NCI-H2107 (cell line): ENCODE data around the gene GLYR1.

Experiments
- DNase-seq: peaks from one replicate; lab custom pipeline; 2025; lab: John Stamatoyannopoulos, UW

Gene GLYR1

DNA sequence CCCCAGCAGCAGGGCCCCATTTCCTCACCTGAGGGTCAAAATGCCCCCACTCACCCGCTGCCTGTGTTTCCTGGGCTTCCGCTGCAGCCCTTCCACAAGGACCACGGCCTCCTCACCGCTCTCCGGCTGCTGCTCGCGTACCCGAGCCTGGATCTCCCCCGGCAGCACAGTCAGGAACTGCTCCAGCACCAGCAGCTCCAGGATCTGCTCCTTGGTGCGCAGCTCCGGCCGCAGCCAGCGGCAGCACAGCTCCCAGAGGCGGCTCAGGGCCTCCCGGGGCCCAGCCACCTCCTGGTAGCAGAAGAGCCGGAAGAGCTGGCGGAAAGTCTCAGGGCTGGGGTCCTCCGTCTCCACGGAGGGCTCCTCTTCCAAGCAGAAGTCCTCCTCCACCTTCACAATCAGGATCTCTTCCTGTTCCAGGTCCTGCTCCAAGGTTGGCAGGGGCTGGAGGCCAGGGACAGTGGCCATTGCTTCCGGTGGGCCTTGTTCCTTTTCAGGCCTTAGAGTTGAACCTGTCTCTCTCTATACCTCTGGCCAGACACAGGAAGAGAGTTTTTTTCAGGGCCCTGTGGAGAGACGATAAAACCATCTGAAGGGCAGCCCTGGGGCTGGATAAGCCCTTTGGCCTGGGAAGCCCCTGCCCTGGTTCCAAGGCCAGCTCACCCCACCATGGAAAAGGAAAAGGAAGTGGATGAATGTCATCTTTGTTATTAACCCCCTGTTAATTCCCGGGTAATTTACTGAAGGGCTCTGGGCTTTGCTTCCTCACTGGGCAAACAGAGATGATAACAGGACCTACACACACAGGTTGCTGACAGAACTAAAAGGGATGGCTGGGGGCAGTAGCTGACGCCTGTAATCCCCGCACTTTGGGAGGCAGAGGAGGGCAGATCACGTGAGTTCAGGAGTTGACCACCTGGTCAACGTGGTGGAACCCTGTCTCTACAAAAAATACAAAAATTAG is 81.3 kb downstream of the GLYR1 start:
- no peak for DNase-seq

DNA sequence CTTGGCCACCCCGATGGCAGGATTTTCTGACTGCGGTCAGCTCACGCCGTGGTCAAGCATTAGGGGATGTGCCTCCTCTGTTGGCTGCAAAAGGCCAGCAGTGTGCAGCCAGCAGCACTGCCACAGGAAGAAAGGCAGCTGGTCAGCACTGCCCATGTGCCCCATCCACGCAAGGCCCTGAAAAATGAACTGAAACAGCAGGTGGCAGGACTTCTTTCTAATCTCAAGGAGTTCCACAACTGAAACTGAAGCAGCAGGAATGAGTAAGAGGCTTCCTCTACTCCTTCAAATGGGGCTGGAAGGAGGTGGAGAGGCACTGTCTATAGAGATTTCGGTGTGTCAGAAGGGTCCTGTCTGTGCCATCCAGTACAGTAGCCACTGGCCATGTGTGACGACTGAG is 83.3 kb downstream of the GLYR1 start:
- no peak for DNase-seq

GRCh38 chr16:4762205-4762604 is 84.9 kb downstream of the GLYR1 start:
- no peak for DNase-seq

DNA sequence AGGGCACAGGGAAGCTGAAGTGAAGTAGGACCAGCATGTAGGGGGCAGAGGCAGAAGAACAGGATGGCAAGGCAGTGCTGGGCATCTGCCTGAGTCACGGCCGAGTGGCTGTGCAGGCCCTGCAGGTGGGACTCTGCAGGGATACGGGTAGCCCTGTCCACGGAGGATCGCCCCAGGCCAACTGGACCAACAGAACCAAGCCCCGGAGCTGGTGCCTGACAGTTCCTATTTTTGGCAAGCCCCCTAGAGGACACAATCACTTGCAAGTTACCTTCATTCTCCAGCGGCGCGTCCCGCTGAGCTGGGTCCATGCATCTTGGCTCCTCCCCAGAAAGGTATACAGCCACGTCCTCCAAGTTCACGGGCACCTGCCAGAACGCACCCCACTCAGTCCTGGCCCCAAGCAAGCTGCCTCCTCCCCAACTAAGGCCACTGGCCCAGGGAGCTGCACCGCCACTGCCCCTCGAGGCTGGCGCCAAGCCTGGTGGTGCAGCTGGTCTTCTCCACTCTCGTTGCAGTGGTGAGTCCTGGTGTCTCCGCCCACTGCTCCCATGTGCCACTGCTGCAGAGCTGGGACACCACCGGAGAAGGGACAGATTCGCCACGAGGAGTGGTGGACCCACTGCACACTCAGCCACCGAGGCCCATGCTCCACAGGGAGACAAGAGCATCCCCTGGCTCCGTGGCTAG is 86.7 kb downstream of the GLYR1 start:
- DNase-seq: no peak

DNA sequence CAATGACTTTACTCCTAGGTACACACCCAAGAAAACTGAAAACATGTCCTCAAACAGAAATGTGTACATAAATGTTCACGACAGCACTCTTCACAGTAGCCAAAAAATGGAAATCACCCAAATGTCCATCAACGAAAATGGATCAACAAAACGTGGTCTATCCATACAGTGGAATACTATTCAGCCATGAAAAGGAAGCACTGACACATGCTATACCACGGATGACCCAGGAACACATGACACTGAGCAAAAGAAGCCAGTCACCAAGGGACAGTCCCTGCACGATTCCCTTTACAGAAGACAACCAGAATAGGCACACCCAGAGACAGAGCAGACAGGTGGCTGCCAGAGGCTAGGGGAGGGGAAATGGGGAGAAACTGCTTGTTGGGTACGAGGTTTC is 91.4 kb downstream of the GLYR1 start:
- DNase-seq: no peak

- DNase-seq: no peak
These were observed 92.2 kb downstream of the GLYR1 start for GRCh38 chr16:4754865-4755264.

GRCh38 chr16:4753227-4753626 is 93.9 kb downstream of the GLYR1 start:
- no peak for DNase-seq
